NCI-H2081 (cell line): Measurements from ENCODE around the gene TPST1.
A peak's percentile ranks its signal among the peaks of the same experiment; 100 is the strongest.
"Not testable (repeated sequence)": the region's sequence is repeated elsewhere in the genome, so short reads cannot be mapped to it uniquely, and the experiment has no call there.

ENCODE experiments used
- DNase-seq, 2 experiments: peaks; one replicate each; lab custom pipeline; 2025; lab: John Stamatoyannopoulos, UW

TPST1 gene

DNA sequence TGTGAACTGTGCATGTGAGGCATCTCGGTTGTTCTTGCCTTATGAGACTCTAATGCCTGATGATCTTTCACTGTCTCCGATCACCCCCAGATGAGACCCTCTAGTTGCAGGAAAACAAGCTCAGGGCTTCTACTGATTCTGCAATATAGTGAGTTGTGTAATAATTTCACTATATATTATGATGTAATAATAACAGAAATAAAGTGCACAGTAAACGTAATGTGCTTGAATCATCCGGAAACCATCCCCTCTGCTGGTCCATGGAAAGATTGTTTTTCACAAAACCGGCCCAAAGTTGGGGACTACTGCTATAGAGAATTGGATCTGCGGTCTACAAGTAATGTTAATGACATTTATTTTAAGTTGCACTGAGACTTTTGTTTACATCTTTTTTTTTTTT lies 126.7 kb downstream of the TPST1 start:
- DNase-seq = no peak

DNA sequence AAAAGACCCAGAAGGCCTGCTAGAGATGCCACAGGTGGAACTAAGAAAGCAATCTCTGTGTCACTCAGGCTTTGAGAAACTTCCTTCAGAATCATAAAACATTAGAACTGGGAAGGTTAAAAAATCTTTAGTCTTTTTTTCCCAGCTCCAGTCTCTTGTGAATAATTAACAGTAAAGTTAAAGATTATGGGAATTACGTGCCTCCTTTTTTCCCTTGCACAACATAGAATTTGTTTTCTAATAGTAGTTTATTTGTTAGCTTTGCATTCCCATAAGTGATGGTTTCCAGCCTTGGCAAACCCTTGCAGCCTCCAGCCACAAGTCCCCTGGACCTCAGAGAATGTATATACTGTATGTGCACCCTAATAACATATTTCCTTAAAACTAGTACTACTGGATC lies 128.3 kb downstream of the TPST1 start:
- DNase-seq = no peak

DNA sequence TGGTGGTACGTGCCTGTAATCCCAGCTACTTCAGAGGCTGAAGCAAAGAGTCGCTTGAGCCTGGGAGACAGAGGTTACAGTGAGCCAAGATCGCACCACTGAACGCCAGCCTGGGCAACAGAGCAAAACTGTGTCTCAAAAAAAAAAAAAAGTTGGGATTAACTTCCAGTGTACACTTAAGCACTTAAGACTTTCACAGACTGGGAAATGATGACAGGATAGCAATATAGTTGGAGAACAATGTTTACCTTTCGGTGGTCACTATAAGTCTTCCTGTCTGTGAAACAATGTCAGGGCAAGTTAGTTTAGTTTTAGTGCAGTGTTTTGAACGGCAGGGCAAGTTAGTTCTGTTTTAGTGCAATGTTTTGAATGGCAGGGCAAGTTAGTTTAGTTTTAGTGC lies 130.2 kb downstream of the TPST1 start:
- DNase-seq = no peak

DNA sequence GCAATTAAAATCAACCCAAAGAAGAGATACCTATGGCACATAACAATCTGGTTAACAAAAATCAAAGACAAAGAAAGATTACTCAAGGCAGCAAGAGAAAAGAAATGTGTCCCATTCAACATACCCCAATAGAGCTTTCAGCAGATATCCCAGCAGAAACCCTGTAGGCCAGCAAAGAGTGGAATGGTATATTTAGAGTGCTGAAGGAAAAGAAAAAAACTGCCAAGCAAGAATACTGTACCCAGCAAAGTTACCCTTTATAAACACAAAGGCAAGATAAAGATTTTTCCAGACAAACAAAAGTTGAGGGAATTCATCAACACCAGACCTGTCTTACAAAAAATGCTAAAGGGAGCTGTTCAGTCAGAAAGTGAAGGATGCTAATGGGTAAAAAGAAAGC lies 131.6 kb downstream of the TPST1 start:
- no peak for DNase-seq

DNA sequence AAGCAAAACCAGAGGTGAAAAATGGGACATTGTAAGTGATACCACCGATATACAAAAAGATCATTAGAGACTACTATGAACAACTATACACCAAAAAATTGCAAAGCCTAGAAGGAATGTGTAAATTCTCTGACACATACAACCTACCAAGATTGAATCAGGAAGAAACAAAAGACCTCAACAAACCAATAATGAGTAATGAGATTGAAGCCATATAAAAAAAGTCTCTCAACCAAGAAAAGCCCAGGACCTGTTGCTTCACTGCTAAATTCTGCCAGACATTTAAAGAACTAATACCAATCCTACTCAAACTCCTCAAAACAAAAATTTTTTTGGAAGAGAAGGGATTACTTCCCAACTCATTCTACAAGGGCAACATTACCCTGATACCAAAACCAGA lies 134.0 kb downstream of the TPST1 start:
- DNase-seq = no peak

DNA sequence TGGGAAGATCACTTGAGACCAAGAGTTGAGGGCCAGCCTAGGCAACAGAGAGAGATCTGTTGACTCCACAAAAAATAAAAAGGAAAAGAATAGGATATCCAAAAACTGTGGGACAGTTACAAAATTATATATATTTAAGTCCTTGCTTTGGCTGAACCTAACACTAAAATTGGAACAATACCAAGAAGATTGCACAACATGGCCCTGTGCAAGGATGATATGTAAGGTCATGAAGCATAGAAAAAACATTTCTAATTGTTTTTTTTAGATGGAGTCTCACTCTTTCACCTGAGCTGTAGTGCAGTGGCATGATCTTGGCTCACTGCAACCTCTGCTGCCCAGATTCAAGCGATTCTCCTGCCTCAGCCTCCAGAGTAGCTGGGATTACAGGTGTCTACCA lies 139.0 kb downstream of the TPST1 start:
- DNase-seq = no peak

DNA sequence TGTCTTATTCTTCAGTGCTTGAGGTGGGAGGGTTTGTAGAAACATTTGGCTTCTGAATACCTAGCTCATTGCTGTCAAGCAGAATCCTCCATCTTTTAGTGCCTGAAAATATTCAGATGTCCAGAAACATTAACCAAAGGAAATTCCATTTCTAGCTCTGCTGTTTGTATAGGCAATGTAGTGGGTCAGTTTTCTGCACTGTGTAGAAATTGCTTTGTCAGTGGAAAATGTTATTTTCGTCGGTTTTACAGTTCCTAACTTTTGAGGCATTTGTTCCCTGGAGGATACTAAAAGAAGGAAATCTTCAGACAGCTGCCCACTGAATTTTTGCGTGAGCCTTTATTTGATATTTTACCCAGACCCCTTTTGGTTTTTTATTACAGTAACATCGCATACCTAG lies 143.4 kb downstream of the TPST1 start:
- DNase-seq = no peak

DNA sequence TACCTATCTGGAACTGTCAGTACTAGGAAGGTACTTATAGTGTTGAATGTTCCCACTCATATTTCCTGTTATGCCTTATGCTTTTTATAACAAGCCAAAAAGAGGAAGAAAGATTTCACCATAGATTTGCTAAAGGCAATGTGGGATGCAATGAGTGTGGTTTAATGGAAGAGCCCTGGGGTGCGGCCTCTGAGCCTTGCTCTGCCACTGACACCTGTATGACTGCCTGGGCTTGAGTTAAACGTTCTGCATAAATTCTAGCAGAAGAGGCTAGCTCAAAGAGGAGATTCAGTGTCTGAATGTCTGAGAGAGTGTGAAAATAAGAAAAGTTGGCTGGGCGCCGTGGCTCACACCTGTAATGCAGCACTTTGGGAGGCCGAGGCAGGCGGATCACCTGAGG lies 143.8 kb downstream of the TPST1 start:
- no peak for DNase-seq

DNA sequence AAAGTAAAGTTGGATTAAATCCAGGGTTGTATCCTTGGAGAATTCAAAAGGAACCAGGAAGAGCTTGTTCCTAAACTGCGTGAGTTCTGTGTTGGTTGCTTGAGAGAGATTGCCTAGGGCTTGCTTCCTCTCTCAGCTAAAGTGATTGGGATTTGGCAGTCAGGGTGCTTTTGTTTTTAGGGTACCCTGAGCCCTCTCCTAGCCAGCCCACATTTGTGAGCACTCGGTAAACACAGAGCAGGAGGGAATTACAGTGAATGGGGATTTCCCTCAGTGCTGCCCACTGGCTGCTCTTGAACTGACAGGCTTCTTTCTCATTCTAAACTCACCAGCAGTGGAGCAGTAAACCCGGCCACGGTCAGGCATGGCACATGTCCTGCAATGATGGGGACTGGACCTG lies 146.9 kb downstream of the TPST1 start:
- peak in 1 of 2 experiments; percentile 20 for DNase-seq

DNA sequence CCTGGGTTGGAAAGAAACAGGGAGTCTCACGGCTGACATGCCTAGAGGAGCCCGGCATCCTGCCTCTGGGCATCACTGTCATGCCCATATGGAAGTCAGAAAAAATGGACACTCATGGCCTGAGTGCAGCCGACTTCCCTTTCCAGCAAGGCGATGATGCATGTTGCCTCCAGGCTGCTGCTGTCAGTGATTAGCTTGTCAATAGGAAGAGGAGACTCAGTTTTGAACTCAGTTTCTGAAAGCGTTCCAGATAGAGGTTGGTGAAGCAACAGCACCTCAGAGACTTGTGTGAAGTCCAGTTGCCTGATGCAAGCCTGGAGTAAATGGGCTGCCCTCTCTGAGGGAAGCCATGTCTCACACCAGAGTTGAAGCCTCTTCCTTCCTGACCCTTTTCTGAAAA lies 148.4 kb downstream of the TPST1 start:
- DNase-seq = no peak

DNA sequence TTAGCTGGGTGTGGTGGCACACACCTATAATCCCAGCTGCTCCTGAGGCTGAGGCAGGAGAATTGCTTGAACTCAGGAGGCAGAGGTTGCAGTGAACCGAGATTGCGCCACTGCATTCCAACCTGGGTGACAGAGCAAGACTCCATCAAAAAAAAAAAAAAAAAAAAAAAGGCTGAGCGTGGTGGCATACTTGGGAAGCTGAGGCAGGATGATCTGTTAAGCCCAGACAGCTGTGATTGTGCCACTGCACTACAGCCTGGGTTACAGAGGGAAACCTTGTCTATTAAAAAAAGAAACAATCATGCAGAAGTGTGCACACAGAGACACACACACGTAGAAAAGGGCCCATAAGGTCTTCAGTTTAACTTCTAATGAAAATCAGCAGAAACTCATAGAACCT lies 150.6 kb downstream of the TPST1 start:
- no peak for DNase-seq

DNA sequence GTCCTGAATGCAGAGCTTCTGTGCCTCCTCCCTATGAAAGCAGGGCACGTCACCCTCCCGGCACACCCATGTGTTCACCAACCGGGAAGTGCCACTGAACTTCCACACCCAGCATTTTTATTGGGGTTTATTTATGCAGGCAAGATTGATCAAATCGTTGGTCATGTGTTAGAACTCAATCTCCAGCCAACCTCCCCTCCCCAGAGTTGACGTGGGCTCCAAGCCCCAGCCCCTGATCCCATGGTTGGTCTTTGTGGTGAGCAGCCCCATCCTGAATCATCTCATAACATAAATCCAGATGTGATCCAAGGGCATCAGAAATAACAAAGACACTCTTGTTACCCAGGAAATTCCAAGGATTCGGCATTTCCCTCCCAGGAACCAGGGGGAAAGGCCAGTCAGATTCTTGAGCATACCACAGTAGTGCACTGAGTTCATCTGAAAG lies 151.2 kb downstream of the TPST1 start:
- DNase-seq = no peak

DNA sequence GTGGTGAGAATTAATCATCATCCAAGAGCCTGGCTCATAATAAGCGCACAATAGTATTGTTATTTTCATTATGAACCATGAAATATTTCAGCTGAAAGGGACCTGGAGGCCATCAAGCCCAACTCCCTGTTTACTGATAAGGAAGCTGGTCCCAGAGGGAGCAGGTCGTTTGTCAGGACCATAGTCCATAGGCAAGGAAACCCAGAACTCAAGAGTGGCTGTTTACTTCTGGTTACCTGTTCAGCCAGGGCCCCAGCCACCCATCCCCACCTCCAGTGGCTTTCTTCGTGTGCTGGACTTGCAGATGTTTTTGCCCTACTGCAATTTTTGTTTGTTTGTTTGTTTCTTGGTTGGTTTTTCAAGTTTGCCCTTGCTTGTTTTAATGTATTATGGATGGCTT lies 152.0 kb downstream of the TPST1 start:
- DNase-seq = no peak

DNA sequence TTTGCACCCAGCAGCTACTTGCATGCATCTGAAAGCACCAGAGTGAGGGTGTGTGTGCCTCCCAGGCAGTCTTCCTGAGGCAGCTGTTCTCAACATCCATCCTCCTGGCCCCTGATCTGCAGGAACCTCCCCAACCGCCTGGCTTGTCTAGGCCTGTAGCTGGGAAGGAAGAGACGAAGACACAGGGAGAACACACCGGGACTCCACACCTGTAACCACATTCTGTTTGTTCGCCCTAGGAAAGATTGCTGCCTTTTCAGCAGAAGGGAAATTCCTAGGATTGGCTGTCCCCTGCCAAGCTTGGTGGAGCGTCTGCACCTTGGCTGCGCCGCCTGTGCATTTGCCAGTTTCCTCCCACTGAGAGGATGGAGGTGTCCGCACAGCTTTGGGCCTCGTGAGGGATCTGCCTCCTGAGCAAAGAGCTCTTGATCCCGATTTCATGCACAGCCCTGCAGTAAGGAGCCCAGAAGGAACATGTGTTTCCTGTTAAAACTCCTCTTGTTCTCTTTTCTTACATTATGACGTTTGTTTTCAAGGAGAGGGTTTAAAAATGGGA lies 154.6 kb downstream of the TPST1 start:
- DNase-seq = no peak

DNA sequence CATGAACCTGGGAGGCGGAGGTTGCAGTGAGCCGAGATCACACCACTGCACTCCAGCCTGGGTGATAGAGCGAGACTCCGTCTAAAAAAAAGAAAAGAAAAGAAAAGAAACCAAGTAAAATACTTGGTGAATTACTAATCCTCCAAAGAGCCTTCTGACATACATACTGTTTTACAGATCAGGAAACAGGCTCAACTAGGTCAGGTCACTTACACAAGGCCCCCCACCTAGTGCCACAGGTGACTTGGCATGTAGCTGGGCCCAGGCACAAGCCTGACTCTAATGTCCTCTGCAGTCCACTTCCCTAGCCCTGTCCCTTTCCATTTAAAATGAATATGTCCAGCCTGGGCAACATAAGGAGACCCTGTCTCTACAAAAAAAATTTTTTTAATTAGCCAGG lies 157.0 kb downstream of the TPST1 start:
- DNase-seq = no peak

DNA sequence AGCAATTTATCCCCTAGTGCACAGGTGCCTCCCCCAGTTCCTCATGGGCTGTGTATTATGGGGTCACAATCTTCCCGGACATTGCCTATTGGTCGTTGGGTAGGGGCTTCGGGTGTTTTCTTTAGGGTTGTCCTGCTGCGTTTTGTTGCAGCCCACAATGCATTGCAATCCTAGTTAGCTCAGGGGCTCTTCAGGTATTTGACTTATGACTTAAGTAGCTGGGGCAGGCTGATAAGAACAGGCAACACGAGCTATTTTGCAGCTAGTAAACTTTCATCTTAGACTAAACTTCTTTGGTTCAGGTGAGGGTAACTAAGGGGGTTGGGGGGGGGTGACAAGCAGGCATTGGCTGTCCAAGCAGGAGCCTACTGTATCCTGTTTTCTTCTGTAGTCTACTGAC lies 158.5 kb downstream of the TPST1 start:
- DNase-seq = no peak

DNA sequence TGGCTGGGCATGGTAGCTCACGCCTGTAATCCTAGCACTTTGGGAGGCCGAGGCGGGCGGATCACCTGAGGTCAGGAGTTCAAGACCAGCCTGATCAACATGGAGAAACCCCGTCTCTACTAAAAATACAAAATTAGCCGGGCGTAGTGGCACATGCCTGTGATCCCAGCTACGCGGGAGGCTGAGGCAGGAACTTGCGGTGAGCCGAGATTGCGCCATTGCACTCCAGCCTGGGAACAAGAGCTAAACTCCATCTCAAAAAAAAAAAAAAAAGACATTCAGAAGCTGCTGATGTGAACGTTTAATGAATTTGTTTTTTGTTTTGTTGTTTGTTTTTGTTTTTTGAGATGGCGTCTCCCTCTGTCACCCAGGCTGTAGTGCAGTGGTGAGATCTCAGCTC lies 159.9 kb downstream of the TPST1 start:
- DNase-seq = not testable (repeated sequence)

DNA sequence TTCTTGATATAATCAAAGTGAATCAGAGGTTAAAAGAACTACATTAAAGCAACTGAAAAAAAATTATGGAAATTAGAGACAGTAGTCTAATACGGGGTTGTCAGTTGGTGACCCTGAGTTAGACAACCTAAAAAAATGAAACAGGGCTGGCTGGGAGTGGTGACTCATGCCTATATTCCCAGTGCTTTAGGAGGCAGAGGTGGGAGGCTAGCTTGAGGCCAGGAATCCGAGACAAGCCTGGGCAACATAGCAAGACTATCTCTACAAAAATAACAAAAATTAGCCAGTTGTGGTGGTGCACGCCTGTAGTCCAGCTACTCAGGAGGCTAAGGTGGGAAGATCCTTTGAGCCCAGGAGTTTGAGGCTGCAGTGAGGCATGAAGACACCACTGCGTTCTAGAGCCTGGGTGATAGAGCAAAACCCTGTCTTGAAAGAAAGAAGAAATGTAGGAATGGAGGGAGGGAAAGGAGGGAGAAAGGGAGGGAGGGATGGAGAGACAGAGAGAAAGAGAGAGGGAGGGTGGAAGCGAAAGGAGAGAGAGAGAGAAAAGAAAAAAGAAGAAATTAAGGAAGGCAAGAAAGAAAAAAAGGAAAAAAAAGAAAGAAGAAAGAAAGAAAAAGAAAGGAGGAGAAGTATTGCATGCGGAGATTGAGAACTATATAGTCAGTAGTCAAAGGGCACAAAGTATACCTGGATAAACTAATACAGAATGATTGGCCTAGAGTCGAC lies 166.1 kb downstream of the TPST1 start:
- DNase-seq = no peak

DNA sequence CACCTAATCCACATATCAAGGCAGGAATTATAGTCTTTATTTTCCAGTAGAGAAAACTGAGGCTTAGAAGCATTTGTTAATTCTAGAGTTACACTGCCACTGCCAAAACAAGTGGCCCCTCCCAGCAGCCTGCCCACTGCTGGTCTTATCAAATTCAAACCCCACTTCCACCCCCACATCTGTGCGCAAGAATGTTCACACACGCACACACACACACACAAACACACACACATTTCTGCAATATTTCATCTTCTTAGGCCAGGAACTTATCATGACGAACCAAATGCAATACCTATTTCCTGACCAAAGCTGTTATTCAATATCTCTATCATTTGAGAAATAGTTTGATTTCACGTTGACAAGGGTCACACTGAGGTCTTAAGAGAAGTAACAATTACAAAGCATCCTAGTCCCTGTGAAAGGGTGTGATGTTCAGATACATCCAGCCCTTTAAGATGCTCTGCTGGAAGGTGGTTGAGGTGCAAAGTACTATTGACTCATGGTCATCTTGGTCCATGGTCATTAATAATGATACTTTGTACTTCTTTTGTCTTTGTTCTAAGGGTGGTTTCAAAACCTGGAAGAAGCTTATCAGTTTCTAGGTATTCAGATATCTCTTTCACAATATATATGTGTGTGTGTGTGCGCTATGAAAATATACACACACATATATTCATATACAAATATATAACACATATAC lies 169.2 kb downstream of the TPST1 start:
- not testable (repeated sequence) for DNase-seq

DNA sequence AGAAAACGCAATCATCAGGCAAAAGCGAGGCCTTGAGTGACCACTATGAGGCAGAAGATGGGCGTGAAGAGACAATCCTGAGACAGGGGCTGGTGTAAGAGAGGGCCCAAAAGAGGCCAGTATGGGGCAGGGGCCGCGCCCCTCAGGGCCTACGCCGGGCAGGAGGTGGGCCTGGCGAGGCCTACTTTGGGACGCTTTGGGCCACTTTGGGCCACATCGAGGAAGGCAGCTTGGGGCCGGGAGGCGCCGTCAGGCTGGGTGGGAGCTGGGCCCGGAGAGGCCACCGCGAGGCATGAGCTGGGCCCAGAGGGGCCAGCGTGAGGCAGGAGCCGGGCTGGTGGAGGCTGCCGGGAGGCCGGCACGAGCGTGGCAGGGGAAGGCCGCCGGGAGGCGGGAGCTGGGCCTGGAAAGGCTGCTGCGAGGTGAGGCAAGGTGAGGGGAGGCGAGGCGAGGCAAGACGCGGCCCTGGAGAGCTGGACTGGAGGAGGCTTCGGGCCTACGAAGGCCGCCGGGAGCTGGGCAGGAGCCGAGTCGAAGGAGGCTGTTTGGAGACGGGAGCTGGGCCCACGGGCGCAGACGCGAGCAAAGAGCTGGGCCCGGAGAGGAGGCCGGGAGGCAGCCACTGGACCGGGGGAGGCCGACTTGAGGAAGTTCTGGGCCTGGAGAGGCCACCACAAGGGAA lies 171.3 kb downstream of the TPST1 start:
- no peak for DNase-seq

DNA sequence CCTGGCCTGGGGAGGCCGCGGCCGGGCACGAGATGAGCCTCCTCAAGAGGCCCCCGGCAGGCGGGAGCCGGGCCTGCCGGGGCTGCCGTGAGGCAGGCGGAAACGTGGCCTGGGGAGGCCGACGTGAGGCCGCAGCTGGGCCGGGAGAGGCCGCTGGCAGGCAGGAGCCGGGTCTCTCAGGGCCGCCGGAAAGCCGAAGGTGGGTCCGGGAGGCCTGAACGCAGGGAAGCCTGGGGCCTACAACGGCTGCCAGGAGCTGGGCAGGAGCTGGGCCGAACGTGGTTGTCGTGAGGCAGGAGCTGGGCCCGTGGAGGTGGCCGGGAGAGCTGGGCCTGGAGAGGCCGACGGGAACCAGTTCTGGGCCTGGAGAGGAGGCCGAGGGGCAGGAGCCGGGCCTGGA lies 171.9 kb downstream of the TPST1 start:
- DNase-seq = no peak

DNA sequence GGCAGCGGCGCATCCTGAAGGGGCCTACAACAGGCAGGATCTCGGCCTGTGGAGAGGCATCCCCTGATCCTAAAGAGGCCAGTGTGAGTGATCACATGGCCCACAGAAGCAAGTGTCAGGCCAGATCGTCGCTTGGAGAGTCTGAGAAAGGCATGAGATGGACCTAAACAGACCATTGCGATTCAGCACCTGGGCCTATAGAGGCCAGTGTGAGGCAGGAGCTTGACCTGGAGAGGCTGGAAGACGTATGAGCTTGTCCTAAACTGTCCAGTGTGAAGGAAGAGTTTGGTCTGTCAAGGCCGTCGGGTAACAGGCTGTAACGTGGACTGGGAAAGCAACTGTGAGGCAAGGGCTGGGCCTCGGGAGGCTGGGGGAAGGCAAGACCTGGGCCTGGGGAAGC lies 172.6 kb downstream of the TPST1 start:
- no peak for DNase-seq
